Sigmoid colon (tissue), 4 donors: ENCODE results near the gene SYNGR4.
A peak's percentile ranks its signal among the peaks of the same experiment; 100 is the strongest.

Source experiments
- CTCF ChIP-seq, 4 experiments: fragments of 450-650 bp in 3 of 4; fragments of 200-600 bp in 1 of 4; IDR thresholded peaks; one replicate each; pipeline ENCODE4 v1.5.1; 2016 to 2019; ENCODE audit warnings: antibody characterized with exemption in 4 of 4, mild to moderate bottlenecking in 3 of 4, moderate library complexity in 2 of 4
- EP300 ChIP-seq, 4 donors: sonication (generic); formaldehyde crosslinking; IDR thresholded peaks; one replicate each; pipeline ENCODE4 v1.6.1; 2017; ENCODE audit warnings: antibody characterized with exemption in 4 of 4
- POLR2AphosphoS5 ChIP-seq, 4 donors: sonication (generic); formaldehyde crosslinking; IDR thresholded peaks; one replicate each; pipeline ENCODE4 v1.6.1; 2017; ENCODE audit warnings: antibody characterized with exemption in 4 of 4

DNA sequence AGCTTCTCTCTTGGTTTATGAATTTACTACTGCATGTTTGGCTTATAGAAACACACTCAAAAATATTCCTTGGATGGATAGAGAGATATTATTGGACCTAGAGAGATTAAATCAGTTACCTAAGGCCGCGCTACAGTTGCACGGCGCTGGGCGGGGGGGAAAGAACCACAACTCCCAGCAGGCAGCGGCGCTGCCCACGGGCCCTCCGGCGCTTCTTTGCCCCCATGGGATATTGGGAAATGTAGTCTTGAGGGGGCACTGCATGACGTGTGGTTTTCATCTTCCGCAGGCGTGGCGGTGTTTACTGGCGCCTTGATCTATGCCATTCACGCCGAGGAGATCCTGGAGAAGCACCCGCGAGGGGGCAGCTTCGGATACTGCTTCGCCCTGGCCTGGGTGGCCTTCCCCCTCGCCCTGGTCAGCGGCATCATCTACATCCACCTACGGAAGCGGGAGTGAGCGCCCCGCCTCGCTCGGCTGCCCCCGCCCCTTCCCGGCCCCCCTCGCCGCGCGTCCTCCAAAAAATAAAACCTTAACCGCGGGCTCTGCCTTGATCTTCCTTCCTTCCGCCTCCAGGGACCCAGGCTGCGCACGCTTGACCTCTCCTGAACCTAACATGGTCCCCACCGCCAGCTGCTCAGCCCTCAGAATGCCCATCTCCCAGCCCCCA, 34.0 kb upstream of the SYNGR4 start:
- TF ChIP-seq CTCF (IDR thresholded peaks at IDR 0.05), result no peak
- TF ChIP-seq POLR2AphosphoS5 (IDR thresholded peaks at IDR 0.05), result peak in 3 of 4 donors; percentile 46 to 62 (median 53)
- no peak for TF ChIP-seq EP300 (IDR thresholded peaks at IDR 0.05)
